ENCODE results near the gene COBLL1. TPM values are rescaled to one million over a fixed set of nuclear protein-coding genes. Genes with fewer than 3 reads are reported as not detected.

Gene COBLL1
- total and polyA plus RNA-seq, 5 donors from 2014 or later, result 0.49 to 1.3 TPM; not detected in 3

DNA sequence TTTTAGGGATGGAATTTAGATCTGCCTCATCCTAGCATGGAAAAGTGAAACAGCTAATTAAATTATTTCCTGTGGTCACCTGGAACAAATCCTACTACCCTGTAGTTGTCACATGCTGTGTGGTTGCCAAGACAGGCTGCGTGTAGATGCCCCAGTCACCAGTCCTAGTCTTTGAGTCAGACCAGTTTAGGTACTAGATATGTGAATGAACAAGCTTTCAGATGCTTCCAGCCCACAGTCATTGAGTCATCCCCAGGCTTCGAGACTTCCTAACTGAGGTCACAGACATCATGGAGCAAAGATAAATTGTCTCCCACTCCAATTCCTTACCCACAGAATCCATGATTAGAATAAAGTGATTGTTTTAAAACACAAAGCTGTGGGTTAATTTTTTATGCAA is 184.5 kb downstream of the COBLL1 start:
- Histone ChIP-seq H3K4me1 (ENCODE audit: control insufficient read depth, insufficient read depth, low read length, poor library complexity, severe bottlenecking) (no peaks in the 10 kb centered on the region), H3K9me3 (ENCODE audit: control insufficient read depth in 2 of 2, low read length in 2 of 2) (no peaks in the 10 kb centered on the region), H3K36me3 (ENCODE audit: control insufficient read depth, insufficient read depth, low read length) (no peaks in the 10 kb centered on the region), H3K27me3 (ENCODE audit: control insufficient read depth, insufficient read depth, low read length) (no peaks in the 10 kb centered on the region), H3K4me3 (ENCODE audit: low read depth, low read length) (no peak overlapping the region), H3K27ac (ENCODE audit: insufficient read depth, low read length, poor library complexity, severe bottlenecking) (no peak overlapping the region)
- ATAC-seq (ENCODE audit: low read depth in 2 of 2), result no peak
- no peak overlapping the region for H3K27ac Mint-ChIP-seq
- no peak overlapping the region for H3K4me3 Mint-ChIP-seq
- no peaks in the 10 kb centered on the region for H3K4me1 Mint-ChIP-seq
- no peak for DNase-seq
- no peaks in the 10 kb centered on the region for H3K36me3 Mint-ChIP-seq
- H3K9me3 Mint-ChIP-seq, result peaks cover 4 to 8% (median 5%) of the 10 kb centered on the region in 7 donors
- H3K27me3 Mint-ChIP-seq, result no peaks in the 10 kb centered on the region

DNA sequence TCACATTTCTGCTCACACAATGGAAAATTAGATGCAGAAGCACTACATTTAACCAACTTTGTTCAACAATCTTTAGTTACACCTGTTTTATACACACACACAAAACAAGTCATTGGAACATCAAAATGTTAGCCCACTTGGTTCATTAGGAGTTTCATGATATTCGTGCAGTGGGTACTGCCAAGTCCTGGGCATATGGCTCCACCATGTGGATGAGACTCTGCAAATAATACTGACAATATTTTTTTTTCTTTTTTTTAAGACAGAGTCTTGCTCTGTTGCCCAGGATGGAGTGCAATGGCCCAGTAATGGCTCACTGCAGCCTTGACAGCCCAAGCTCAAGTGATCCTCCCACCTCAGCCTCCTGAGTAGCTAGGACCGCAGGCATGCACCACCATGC is 185.9 kb downstream of the COBLL1 start:
- Mint-ChIP-seq H3K4me1 (no peaks in the 10 kb centered on the region), H3K4me3 (no peak overlapping the region), H3K27ac (no peak overlapping the region), H3K36me3 (no peaks in the 10 kb centered on the region), H3K9me3 (peaks cover 4 to 11% (median 8%) of the 10 kb centered on the region in 7 donors), H3K27me3 (no peaks in the 10 kb centered on the region)
- Histone ChIP-seq H3K36me3 (ENCODE audit: control insufficient read depth, insufficient read depth, low read length) (no peaks in the 10 kb centered on the region), H3K9me3 (ENCODE audit: control insufficient read depth in 2 of 2, low read length in 2 of 2) (no peaks in the 10 kb centered on the region), H3K4me1 (ENCODE audit: control insufficient read depth, insufficient read depth, low read length, poor library complexity, severe bottlenecking) (no peaks in the 10 kb centered on the region), H3K4me3 (ENCODE audit: low read depth, low read length) (no peak overlapping the region), H3K27ac (ENCODE audit: insufficient read depth, low read length, poor library complexity, severe bottlenecking) (no peak overlapping the region), H3K27me3 (ENCODE audit: control insufficient read depth, insufficient read depth, low read length) (no peaks in the 10 kb centered on the region)
- ATAC-seq (ENCODE audit: low read depth in 2 of 2) (no peak), DNase-seq (no peak)

DNA sequence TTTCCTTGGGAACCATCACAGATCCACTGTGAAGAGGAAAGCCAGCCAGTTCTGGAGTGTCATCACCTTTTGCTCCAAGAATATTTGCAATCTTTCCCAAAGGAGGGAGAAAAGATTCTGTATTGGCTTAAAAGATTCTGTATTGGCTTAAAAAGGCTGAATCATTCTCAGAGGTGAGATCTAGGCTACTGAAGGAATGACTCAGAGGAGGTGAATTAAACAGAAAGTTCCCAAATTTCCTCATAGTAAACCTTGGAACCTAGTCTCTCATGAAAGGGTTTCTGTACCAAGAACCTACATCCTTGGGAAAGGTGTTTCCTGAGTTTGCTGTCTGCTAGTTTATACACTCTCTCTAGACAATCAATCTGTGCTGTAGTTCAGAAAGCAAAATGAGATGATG is 186.3 kb downstream of the COBLL1 start:
- Histone ChIP-seq H3K4me1 (ENCODE audit: control insufficient read depth, insufficient read depth, low read length, poor library complexity, severe bottlenecking) (no peaks in the 10 kb centered on the region), H3K27ac (ENCODE audit: insufficient read depth, low read length, poor library complexity, severe bottlenecking) (no peak overlapping the region), H3K36me3 (ENCODE audit: control insufficient read depth, insufficient read depth, low read length) (no peaks in the 10 kb centered on the region), H3K27me3 (ENCODE audit: control insufficient read depth, insufficient read depth, low read length) (no peaks in the 10 kb centered on the region), H3K9me3 (ENCODE audit: control insufficient read depth in 2 of 2, low read length in 2 of 2) (no peaks in the 10 kb centered on the region), H3K4me3 (ENCODE audit: low read depth, low read length) (no peak overlapping the region)
- Mint-ChIP-seq H3K4me3 (no peak overlapping the region), H3K9me3 (peaks cover 4 to 15% (median 8%) of the 10 kb centered on the region in 7 donors), H3K27me3 (no peaks in the 10 kb centered on the region), H3K27ac (no peak overlapping the region), H3K36me3 (no peaks in the 10 kb centered on the region), H3K4me1 (no peaks in the 10 kb centered on the region)
- DNase-seq (no peak), ATAC-seq (ENCODE audit: low read depth in 2 of 2) (no peak)

DNA sequence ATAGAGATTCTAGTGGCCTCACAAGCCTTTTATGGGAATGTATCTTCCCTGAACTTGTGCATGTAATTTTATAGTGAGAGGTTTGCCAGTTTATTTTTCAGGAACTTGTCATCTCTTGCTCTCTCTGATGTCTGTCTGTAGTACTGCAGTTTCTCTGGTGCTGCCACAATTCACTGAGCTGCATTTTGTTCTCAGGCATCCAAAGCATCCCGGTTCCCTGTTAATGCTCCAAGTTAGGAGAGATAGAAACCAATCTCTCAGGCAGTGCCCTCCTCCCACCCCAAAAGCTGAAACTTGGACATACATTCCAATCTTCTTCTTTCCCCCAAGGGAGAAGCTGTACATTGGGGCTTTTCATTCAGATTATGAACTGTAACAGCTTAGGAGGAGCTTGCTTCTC is 190.3 kb downstream of the COBLL1 start:
- Histone ChIP-seq H3K27ac (ENCODE audit: insufficient read depth, low read length, poor library complexity, severe bottlenecking) (no peak overlapping the region), H3K36me3 (ENCODE audit: control insufficient read depth, insufficient read depth, low read length) (no peaks in the 10 kb centered on the region), H3K4me3 (ENCODE audit: low read depth, low read length) (no peak overlapping the region), H3K4me1 (ENCODE audit: control insufficient read depth, insufficient read depth, low read length, poor library complexity, severe bottlenecking) (no peaks in the 10 kb centered on the region), H3K9me3 (ENCODE audit: control insufficient read depth in 2 of 2, low read length in 2 of 2) (no peaks in the 10 kb centered on the region), H3K27me3 (ENCODE audit: control insufficient read depth, insufficient read depth, low read length) (no peaks in the 10 kb centered on the region)
- no peak for DNase-seq
- Mint-ChIP-seq H3K9me3 (peaks cover 2 to 32% (median 9%) of the 10 kb centered on the region in 7 donors), H3K4me3 (no peak overlapping the region), H3K27me3 (no peaks in the 10 kb centered on the region), H3K4me1 (no peaks in the 10 kb centered on the region), H3K36me3 (no peaks in the 10 kb centered on the region), H3K27ac (no peak overlapping the region)
- no peak for ATAC-seq (ENCODE audit: low read depth in 2 of 2)

DNA sequence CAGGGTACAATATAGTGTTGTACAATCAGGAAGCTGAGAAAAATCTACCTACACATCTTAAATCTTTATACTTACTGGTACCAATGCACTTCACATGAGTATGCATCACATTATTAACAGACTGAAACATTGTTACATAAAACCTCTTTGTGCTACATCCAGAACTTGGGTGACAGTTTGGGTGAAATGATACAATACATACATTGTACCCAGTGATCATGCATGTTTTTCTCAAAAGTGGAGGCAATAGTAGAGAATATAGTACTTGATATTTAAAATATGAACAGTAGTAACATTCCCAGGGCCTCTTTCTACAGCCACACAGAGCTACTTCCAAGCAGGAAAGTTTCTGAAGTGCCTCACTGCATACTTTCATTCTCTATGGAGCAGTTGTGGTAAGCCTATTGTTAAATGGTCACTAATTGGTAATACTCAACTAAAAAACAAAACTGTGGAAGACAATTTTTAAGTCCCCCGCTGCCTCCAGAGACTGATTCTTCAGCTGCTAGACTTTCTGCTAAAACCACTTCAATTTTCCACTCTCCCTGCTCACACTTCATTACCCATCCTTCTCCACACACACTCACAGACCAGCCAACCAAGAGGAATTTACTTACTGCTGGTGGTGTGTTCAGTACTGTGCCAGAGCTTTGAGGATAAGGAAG is 197.5 kb downstream of the COBLL1 start:
- H3K27ac Mint-ChIP-seq, result no peak overlapping the region
- no peaks in the 10 kb centered on the region for H3K4me1 Mint-ChIP-seq
- DNase-seq (no peak), ATAC-seq (ENCODE audit: low read depth in 2 of 2) (no peak)
- Histone ChIP-seq H3K4me1 (ENCODE audit: control insufficient read depth, insufficient read depth, low read length, poor library complexity, severe bottlenecking) (no peaks in the 10 kb centered on the region), H3K27me3 (ENCODE audit: control insufficient read depth, insufficient read depth, low read length) (no peaks in the 10 kb centered on the region), H3K27ac (ENCODE audit: insufficient read depth, low read length, poor library complexity, severe bottlenecking) (no peak overlapping the region), H3K4me3 (ENCODE audit: low read depth, low read length) (no peak overlapping the region), H3K9me3 (ENCODE audit: control insufficient read depth in 2 of 2, low read length in 2 of 2) (no peaks in the 10 kb centered on the region), H3K36me3 (ENCODE audit: control insufficient read depth, insufficient read depth, low read length) (no peaks in the 10 kb centered on the region)
- peaks cover 0 to 27% (median 5%) of the 10 kb centered on the region in 7 donors for H3K9me3 Mint-ChIP-seq
- H3K36me3 Mint-ChIP-seq, result no peaks in the 10 kb centered on the region
- H3K27me3 Mint-ChIP-seq, result no peaks in the 10 kb centered on the region
- H3K4me3 Mint-ChIP-seq, result no peak overlapping the region

DNA sequence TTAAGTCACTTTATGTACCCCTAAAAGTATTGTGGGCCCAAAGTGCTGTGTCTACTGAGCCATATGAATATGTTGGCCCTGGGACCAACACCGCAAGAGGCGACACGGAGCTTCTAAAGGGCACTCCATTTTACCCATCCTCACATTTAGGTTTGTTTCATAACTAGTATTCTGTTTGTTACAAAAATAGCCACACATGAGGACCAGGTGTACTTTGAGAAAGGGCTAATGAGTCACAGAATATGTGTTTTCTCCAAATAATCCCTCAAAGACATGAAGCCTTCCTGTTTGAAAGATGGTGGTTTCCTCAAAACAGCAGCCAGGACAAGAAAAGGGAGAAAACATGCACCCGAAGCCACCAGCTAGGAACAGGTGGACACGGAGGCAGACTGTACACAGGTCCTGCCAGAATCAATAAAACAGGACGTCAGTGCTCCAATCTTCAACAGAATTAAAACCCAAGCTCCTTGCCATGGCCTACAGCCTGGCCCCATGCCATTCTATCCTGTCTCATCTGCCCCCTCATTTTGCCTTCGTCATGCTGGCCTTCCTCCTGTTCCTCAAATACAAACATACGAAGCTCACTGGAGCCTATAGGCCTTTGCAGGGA is 198.6 kb downstream of the COBLL1 start:
- peaks cover 0 to 6% (median 0%) of the 10 kb centered on the region in 4 donors for H3K4me1 Mint-ChIP-seq
- ATAC-seq (ENCODE audit: low read depth in 2 of 2) (no peak), DNase-seq (no peak)
- H3K27me3 ChIP-seq (ENCODE audit: control insufficient read depth, insufficient read depth, low read length), result no peaks in the 10 kb centered on the region
- H3K9me3 ChIP-seq (ENCODE audit: control insufficient read depth in 2 of 2, low read length in 2 of 2), result no peaks in the 10 kb centered on the region
- no peaks in the 10 kb centered on the region for H3K36me3 Mint-ChIP-seq
- no peak overlapping the region for H3K4me3 ChIP-seq (ENCODE audit: low read depth, low read length)
- no peaks in the 10 kb centered on the region for H3K36me3 ChIP-seq (ENCODE audit: control insufficient read depth, insufficient read depth, low read length)
- no peaks in the 10 kb centered on the region for H3K27me3 Mint-ChIP-seq
- H3K4me1 ChIP-seq (ENCODE audit: control insufficient read depth, insufficient read depth, low read length, poor library complexity, severe bottlenecking), result no peaks in the 10 kb centered on the region
- H3K4me3 Mint-ChIP-seq, result no peak overlapping the region
- H3K9me3 Mint-ChIP-seq, result peaks cover 2 to 24% (median 3%) of the 10 kb centered on the region in 7 donors
- no peak overlapping the region for H3K27ac ChIP-seq (ENCODE audit: insufficient read depth, low read length, poor library complexity, severe bottlenecking)
- H3K27ac Mint-ChIP-seq, result no peak overlapping the region

DNA sequence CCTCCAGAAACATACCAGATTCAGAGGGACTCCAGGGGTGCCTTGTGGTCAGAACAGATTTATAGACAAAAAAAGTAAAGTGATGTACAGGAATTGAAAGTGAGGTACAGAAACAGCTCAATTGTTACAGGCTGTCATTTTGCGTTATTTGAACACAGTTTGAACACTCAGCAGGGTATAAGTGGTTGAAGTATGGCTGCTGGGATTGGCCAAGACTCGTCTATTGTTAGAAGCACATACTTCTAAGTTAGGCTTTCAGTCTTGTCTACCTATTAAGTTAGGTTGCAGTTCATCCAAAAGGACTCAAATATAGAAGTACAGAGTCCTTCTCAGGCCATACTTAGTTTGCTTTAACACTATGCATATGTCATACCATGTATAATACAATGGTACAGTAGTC is 199.4 kb downstream of the COBLL1 start:
- Mint-ChIP-seq H3K27me3 (no peaks in the 10 kb centered on the region), H3K4me3 (no peak overlapping the region), H3K27ac (no peak overlapping the region), H3K9me3 (peaks cover 0 to 19% (median 5%) of the 10 kb centered on the region in 7 donors), H3K36me3 (no peaks in the 10 kb centered on the region), H3K4me1 (peaks cover 0 to 8% (median 0%) of the 10 kb centered on the region in 4 donors)
- Histone ChIP-seq H3K4me1 (ENCODE audit: control insufficient read depth, insufficient read depth, low read length, poor library complexity, severe bottlenecking) (no peaks in the 10 kb centered on the region), H3K4me3 (ENCODE audit: low read depth, low read length) (no peak overlapping the region), H3K27me3 (ENCODE audit: control insufficient read depth, insufficient read depth, low read length) (no peaks in the 10 kb centered on the region), H3K27ac (ENCODE audit: insufficient read depth, low read length, poor library complexity, severe bottlenecking) (no peak overlapping the region), H3K9me3 (ENCODE audit: control insufficient read depth in 2 of 2, low read length in 2 of 2) (no peaks in the 10 kb centered on the region), H3K36me3 (ENCODE audit: control insufficient read depth, insufficient read depth, low read length) (no peaks in the 10 kb centered on the region)
- no peak for ATAC-seq (ENCODE audit: low read depth in 2 of 2)
- DNase-seq, result no peak
